GM12878 (cell line): ENCODE results near the gene SLC9A7. TPM values are rescaled to one million over a fixed set of nuclear protein-coding genes. Genes with fewer than 3 reads are reported as not detected.
A peak's percentile ranks its signal among the peaks of the same experiment; 100 is the strongest.

Experiments used
- ASH2L ChIP-seq: fragments of 300-600, 200-600 bp; sonication (generic); IDR thresholded peaks from 2 replicates; pipeline ENCODE4 v1.6.1; 2017; ENCODE audit warnings: low read depth, mild to moderate bottlenecking, borderline replicate concordance
- ATF2 ChIP-seq: IDR thresholded peaks from 2 replicates; pipeline ENCODE4 v1.6.1; 2012; ENCODE audit warnings: low read length, inconsistent platforms
- EED ChIP-seq: sonication (generic); IDR thresholded peaks from 2 replicates; pipeline ENCODE4 v1.6.1; 2016; ENCODE audit warnings: antibody characterized with exemption, low read depth
- EZH2 ChIP-seq: IDR thresholded peaks from 2 replicates; pipeline ENCODE4 v1.6.1; 2012; ENCODE audit warnings: low read depth, mild to moderate bottlenecking, control low read depth, inconsistent platforms, low read length, borderline replicate concordance; ENCODE audit not compliant: control insufficient read depth
- JUNB ChIP-seq: IDR thresholded peaks from 2 replicates; pipeline ENCODE4 v1.6.1; 2016; ENCODE audit warnings: antibody characterized with exemption, mild to moderate bottlenecking
- KAT2A ChIP-seq: conservative IDR thresholded peaks from 2 replicates; pipeline ENCODE4 v1.6.1; 2011; ENCODE audit warnings: low read depth, low read length; ENCODE audit not compliant: control insufficient read depth
- NFYB ChIP-seq: IDR thresholded peaks from 2 replicates; pipeline ENCODE4 v1.6.1; 2011; ENCODE audit warnings: low read depth, mild to moderate bottlenecking, low read length, improper control_type of control experiment, moderate library complexity; ENCODE audit not compliant: insufficient read depth
- NKRF ChIP-seq: fragments of 450-650 bp; conservative IDR thresholded peaks from 2 replicates; pipeline ENCODE4 v1.6.1; 2017; ENCODE audit warnings: mild to moderate bottlenecking, moderate library complexity
- NR2C2 ChIP-seq: IDR thresholded peaks from 2 replicates; pipeline ENCODE4 v1.6.1; 2011; ENCODE audit warnings: borderline replicate concordance, low read depth; ENCODE audit not compliant: control insufficient read depth, insufficient read length
- POU2F2 ChIP-seq: IDR thresholded peaks from 3 replicates; pipeline ENCODE4 v1.6.1; 2011; ENCODE audit warnings: low read depth, mild to moderate bottlenecking, low read length, borderline replicate concordance
- PRDM15 ChIP-seq: fragments of 450-650 bp; formaldehyde crosslinking; IDR thresholded peaks from 2 replicates; pipeline ENCODE4 v1.4.0; 2020; ENCODE audit warnings: mild to moderate bottlenecking, moderate library complexity
- SIX5 ChIP-seq: IDR thresholded peaks from 2 replicates; pipeline ENCODE4 v1.6.1; 2011; ENCODE audit warnings: mild to moderate bottlenecking, low read depth, low read length, moderate library complexity; ENCODE audit not compliant: severe bottlenecking
- polyA plus RNA-seq, 11 experiments: library from polyadenylated mRNA; depleted of rRNA in 4 of 11; unstranded in 6 of 11; stranded (reverse) in 5 of 11; fragments of >200 nt; fragmentation: Nextera tagmentation in 4 of 11; fragmentation: Illumina TruSeq in 1 of 11; extraction: Ambion mirVana in 4 of 11; extraction: Trizol in 1 of 11; gene quantifications; 1 replicate in 1 of 11; 2 replicates in 10 of 11; pipeline versions ENCODE4 v1.2.1 to v1.2.3, GENCODE V29; 2011 to 2016; ENCODE audit warnings: inconsistent platforms in 2 of 11, missing spikeins in 2 of 11, low read depth in 1 of 11
- total RNA-seq, 4 experiments: library from RNA; depleted of rRNA in 3 of 4; stranded (reverse); fragments of >200 nt in 3 of 4; fragmentation: Illumina TruSeq in 1 of 4; extraction: Trizol in 1 of 4; gene quantifications; 2 replicates each; pipeline versions ENCODE4 v1.2.1 to v1.2.3, GENCODE V29; 2013 to 2021
- TF ChIP-seq, protein P1 (sequence below): fragments of 450-650 bp; IDR thresholded peaks from 2 replicates; pipeline ENCODE4 v1.6.1; 2016; ENCODE audit warnings: mild to moderate bottlenecking
- TF ChIP-seq, protein P2 (sequence below): fragments of 450-650 bp; IDR thresholded peaks from 2 replicates; pipeline ENCODE4 v1.6.1; 2016; ENCODE audit warnings: mild to moderate bottlenecking, moderate library complexity, borderline replicate concordance

The SLC9A7 gene
- total and polyA plus RNA-seq, 10 of the 15 experiments (the other 5 are each of a cell fraction or from before 2014, with no cell fraction given): 5.0 to 62.8 (median 30.5) TPM

- peak; percentile 94 for TF ChIP-seq ATF2
- TF ChIP-seq, protein P1, sequence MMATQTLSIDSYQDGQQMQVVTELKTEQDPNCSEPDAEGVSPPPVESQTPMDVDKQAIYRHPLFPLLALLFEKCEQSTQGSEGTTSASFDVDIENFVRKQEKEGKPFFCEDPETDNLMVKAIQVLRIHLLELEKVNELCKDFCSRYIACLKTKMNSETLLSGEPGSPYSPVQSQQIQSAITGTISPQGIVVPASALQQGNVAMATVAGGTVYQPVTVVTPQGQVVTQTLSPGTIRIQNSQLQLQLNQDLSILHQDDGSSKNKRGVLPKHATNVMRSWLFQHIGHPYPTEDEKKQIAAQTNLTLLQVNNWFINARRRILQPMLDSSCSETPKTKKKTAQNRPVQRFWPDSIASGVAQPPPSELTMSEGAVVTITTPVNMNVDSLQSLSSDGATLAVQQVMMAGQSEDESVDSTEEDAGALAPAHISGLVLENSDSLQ: no peak
- TF ChIP-seq EZH2: no peak
- no peak for TF ChIP-seq KAT2A
- TF ChIP-seq NKRF: no peak
- no peak for TF ChIP-seq NR2C2
- TF ChIP-seq, protein P2, sequence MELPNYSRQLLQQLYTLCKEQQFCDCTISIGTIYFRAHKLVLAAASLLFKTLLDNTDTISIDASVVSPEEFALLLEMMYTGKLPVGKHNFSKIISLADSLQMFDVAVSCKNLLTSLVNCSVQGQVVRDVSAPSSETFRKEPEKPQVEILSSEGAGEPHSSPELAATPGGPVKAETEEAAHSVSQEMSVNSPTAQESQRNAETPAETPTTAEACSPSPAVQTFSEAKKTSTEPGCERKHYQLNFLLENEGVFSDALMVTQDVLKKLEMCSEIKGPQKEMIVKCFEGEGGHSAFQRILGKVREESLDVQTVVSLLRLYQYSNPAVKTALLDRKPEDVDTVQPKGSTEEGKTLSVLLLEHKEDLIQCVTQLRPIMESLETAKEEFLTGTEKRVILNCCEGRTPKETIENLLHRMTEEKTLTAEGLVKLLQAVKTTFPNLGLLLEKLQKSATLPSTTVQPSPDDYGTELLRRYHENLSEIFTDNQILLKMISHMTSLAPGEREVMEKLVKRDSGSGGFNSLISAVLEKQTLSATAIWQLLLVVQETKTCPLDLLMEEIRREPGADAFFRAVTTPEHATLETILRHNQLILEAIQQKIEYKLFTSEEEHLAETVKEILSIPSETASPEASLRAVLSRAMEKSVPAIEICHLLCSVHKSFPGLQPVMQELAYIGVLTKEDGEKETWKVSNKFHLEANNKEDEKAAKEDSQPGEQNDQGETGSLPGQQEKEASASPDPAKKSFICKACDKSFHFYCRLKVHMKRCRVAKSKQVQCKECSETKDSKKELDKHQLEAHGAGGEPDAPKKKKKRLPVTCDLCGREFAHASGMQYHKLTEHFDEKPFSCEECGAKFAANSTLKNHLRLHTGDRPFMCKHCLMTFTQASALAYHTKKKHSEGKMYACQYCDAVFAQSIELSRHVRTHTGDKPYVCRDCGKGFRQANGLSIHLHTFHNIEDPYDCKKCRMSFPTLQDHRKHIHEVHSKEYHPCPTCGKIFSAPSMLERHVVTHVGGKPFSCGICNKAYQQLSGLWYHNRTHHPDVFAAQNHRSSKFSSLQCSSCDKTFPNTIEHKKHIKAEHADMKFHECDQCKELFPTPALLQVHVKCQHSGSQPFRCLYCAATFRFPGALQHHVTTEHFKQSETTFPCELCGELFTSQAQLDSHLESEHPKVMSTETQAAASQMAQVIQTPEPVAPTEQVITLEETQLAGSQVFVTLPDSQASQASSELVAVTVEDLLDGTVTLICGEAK: no peak
- TF ChIP-seq SIX5: no peak
- no peak for TF ChIP-seq ASH2L
- TF ChIP-seq PRDM15: no peak
- TF ChIP-seq NFYB: no peak
- TF ChIP-seq EED: peak; percentile 73
- TF ChIP-seq JUNB: peak; percentile 95
- peak; percentile 57; the same call in 1 of the 3 replicates for TF ChIP-seq POU2F2
Measured at GRCh38 chrX:46637938-46638337, 121.0 kb downstream of the SLC9A7 start (continued).
